ENCODE measurements around the gene ORC6.

ORC6 gene

GRCh38 chr16:46727184-46727583 is 37.7 kb downstream of the ORC6 start:
- H3K4me3 ChIP-seq (ENCODE audit: low read depth, low read length) = no peak overlapping the region
- TF ChIP-seq CTCF (IDR thresholded peaks at IDR 0.05; ENCODE audit: borderline replicate concordance, insufficient read depth, low read depth, low read length) = no peak

GRCh38 chr16:46727630-46728029 is 38.2 kb downstream of the ORC6 start:
- TF ChIP-seq CTCF (IDR thresholded peaks at IDR 0.05; ENCODE audit: borderline replicate concordance, insufficient read depth, low read depth, low read length) = no peak
- no peak overlapping the region for H3K4me3 ChIP-seq (ENCODE audit: low read depth, low read length)

GRCh38 chr16:46728806-46729205 is 39.3 kb downstream of the ORC6 start:
- no peak for TF ChIP-seq CTCF (IDR thresholded peaks at IDR 0.05; ENCODE audit: borderline replicate concordance, insufficient read depth, low read depth, low read length)
- no peak overlapping the region for H3K4me3 ChIP-seq (ENCODE audit: low read depth, low read length)

GRCh38 chr16:46729326-46729995 is 40.0 kb downstream of the ORC6 start:
- no peak overlapping the region for H3K4me3 ChIP-seq (ENCODE audit: low read depth, low read length)
- no peak for TF ChIP-seq CTCF (IDR thresholded peaks at IDR 0.05; ENCODE audit: borderline replicate concordance, insufficient read depth, low read depth, low read length)

GRCh38 chr16:46730126-46730525 is 40.7 kb downstream of the ORC6 start:
- no peak for TF ChIP-seq CTCF (IDR thresholded peaks at IDR 0.05; ENCODE audit: borderline replicate concordance, insufficient read depth, low read depth, low read length)
- no peak overlapping the region for H3K4me3 ChIP-seq (ENCODE audit: low read depth, low read length)

GRCh38 chr16:46730801-46731690 is 41.6 kb downstream of the ORC6 start:
- TF ChIP-seq CTCF (IDR thresholded peaks at IDR 0.05; ENCODE audit: borderline replicate concordance, insufficient read depth, low read depth, low read length) = no peak
- H3K4me3 ChIP-seq (ENCODE audit: low read depth, low read length) = no peak overlapping the region
